HG02970 (cell line): ENCODE results near the gene TMEM256.

Experiments
- ATAC-seq: cut with Tn5 transposase; IDR thresholded peaks from one replicate; pipeline ENCODE4 v1.9.1; 2021; ENCODE audit warnings: mild to moderate bottlenecking, moderate library complexity, moderate number of reproducible peaks; ENCODE audit not compliant: unreplicated experiment, low FRiP score

Gene TMEM256

GRCh38 chr17:7403977-7404736, at the start of gene TMEM256:
Gene TMEM256, minus strand, starts transcription at chr17:7404097. Its CDS starts 13 bp downstream, at chr17:7404084.
- peak; percentile 87 for ATAC-seq

DNA sequence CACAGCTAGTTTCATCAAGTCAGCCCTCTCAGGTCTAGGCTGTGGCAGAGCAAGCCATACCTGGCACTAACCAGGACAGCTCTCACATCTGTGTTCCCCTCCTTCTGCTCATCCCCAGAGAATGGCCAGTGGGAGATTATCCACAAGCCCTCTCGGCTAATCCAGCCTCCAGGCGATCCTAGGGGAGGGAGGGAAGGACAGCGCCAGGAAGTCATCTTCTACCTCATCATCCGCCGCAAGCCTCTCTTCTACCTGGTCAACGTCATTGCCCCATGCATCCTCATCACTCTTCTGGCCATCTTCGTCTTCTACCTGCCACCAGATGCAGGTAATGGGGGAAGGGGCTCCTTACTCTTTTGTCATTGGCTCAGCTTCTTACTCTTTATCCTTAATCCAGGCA, 44.6 kb upstream of the TMEM256 start:
- no peak for ATAC-seq

DNA sequence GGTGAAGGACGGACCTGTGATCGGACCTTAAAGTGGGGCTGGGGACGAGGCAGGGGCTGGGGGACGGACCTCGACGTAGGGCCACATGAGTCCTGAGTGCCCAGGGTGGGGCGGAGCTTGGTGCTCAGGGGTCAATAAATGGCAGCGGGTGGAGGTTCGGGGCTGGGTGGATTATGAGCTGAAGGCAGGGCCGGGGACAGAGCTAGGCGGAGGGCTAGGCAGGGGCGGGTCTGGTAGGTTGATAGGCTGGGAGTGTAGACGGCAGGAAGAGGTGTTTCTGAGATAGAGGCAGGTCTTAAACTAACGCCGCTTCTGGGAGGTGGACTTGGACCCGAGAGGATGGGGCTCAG, 41.7 kb upstream of the TMEM256 start:
- no peak for ATAC-seq

DNA sequence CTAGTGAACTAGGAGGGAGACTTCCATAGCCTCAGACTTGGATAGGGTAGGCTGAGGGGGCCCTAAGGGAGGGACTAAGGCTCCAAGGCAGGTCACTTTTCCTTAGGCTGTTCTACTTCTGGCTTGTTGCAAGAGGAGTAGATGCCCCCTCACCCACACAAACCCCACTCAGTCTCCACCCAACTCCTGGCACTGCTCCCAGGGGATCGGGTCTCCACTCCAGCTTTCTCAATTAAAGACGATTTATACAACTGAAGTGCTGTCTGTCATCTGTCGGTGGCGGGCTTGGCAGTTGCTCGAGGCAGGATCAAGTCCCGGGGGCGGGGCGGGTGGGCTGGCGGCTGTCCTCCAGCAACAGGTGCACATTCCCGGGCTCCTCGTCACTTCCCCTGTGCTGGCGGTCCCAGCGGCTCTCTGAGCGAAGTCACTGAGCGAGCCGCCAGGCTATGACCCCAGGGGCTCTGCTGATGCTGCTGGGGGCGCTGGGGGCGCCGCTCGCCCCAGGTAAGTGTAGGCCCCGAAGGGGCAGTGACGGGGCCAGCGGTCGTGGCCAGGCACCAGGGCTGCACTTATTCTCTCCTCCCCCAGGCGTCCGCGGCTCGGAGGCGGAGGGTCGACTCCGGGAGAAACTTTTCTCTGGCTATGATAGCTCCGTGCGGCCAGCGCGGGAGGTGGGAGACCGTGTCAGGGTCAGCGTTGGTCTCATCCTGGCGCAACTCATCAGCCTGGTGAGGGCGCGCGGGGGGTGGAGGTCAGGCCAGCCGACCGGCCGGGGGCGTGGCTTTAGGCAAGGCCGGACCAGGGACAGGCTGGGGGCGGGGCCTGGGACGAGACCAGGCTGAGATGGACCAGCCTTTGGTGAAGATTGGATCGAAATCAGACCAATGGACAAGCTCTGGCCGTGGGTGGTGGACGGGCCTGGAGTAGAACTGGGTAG, 41.1 kb upstream of the TMEM256 start, which contains the start of gene CHRNB1:
Gene CHRNB1, plus strand, starts transcription at position 380 of the 937 bp plus-strand sequence. Its CDS starts 67 bp downstream, at position 447.
- no peak for ATAC-seq

DNA sequence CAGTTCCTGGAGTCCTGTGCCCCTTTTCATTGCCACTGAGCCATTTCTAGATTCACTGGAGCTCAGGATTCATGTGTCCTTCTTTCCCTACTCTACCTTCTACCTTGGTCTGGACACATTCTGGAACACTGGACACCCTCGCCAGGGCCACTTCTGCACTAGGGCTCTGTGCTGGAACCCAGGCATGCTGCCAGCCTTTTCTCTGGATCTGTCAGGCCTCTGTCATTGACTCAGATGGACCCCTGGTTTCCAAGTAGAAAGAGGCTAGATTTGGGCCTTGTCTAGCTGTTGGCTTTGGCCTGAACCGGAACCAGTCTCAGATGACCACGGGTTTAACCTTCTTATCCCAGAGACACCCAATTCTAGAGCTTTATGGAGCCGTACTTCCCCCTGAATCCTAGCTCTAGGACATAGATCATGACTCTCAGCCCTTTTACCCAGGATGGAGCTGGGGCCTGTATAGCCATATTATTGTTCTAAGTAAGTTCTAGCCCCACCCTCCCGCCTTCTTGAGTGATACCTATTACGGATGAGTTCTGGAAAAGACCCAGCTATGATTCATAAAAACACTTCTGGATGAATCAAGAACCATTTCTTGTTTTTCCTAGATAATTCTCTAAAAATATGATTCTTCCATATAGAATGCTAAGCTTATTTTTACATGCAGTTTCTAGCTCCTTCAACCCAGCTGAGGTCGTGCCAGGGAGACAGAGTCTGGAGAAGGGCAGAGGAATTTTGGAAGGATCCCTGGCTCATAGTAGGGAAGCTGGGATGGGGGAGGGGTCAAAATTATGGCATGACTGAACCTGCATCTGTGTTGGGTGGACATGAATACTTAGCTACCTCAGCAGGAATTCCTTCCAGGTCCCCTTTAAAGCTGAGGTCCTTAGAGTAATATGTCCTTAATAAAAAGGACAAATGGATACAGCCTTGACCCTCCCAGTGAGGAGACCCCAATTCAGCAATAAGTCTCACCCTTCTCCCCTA, 39.9 kb upstream of the TMEM256 start:
- ATAC-seq: no peak

GRCh38 chr17:7442142-7442541, 38.2 kb upstream of the TMEM256 start:
- no peak for ATAC-seq

DNA sequence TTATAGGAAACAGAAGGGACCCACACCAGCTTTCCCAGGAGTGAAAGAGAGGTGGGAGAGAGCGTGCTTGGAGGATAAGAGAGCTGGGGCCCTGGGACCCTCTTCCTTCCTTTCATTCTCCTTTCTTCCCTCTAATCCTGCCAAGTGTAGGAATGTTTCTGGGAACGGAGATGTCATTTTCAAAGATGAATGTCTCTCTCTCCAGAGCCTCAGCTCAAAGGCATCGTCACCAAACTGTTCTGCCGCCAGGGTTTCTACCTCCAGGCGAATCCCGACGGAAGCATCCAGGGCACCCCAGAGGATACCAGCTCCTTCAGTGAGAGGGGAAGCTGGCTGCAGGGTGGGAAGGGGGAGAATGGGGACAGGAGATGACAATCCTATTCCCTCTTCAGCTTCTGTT, 37.4 kb upstream of the TMEM256 start:
- ATAC-seq: no peak

- ATAC-seq: no peak
These were observed 36.9 kb upstream of the TMEM256 start for GRCh38 chr17:7440834-7441195.

DNA sequence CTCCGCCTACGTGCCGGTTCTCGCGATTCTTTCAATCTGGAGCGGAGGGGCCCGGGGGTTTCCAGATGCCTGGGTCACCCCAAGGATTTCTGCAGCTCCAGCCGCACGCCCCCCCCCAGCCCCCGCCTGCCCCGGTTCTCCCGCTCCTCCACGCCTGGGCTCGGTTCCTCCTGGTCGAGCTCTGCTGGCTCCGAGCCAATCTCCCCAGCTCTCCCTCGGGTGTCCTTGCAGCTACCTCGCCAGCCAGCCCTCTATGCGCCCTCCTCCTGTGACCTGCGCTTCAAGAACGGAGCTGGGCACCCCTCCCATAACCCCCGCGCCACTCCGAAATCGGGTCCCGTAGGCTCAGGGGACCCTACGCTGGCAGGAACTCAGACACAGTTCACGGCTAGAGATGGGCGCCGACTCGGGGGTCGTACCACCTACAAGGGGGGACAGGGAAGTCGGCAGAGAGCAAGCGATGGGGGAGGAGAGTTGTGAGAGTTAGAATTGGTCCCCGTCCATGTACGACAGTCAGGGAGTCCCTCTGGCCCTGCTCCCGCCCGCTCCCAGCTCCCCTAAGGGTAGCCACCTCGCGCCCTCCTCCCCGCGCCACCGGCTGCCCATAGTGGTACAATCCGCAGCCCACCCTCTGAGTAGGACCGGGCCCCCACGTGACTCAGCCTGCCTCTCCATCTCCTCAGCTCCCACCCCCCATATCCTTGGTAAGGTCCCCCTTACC, 36.4 kb upstream of the TMEM256 start:
- no peak for ATAC-seq

GRCh38 chr17:7439462-7440112, 35.7 kb upstream of the TMEM256 start, which contains the start of gene FGF11:
Gene FGF11, plus strand, starts transcription at chr17:7439512. Its CDS starts 109 bp downstream, at chr17:7439621.
- no peak for ATAC-seq

DNA sequence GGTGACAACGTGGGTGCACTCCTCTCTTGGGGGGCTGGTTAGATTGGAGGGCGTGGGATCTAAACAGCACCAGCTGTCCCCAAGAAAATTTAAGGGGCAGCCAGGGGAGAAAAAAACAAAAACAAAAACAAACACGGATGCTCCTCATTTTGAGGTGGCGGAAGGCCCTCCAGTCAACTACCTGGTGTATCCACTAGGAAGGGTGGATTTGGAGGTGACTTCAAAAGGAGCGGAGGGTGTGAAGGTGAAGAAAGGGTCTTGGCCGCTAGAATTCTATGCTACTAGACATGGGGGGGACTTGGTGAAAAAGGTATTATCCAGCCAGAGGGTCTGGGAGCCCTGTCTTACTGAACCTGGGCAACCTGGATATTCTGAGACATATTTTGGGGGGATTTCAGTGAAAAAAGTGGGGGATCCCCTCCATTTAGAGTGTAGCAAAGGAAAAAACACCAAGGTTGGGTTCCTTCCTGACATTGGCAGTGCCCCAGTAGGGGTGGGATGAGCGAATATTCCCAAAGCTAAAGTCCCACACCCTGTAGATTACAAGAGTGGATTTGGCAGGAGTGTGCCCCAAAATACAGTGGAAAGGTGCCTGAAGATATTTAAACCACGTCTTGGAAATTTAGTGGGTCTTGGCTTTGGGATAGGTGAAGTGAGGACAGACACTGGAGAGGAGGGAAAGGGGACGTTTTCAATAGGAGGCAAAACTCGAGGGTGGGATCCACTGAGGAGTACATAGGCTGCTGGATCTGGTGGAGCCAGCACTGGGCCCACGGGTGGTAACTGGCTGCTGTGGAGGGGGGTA, 35.0 kb upstream of the TMEM256 start:
- ATAC-seq: no peak

- ATAC-seq: no peak
These were observed 34.2 kb upstream of the TMEM256 start for GRCh38 chr17:7437950-7438614.

GRCh38 chr17:7437369-7437863, 33.5 kb upstream of the TMEM256 start:
- no peak for ATAC-seq

GRCh38 chr17:7436556-7437368, 32.9 kb upstream of the TMEM256 start:
- no peak for ATAC-seq

DNA sequence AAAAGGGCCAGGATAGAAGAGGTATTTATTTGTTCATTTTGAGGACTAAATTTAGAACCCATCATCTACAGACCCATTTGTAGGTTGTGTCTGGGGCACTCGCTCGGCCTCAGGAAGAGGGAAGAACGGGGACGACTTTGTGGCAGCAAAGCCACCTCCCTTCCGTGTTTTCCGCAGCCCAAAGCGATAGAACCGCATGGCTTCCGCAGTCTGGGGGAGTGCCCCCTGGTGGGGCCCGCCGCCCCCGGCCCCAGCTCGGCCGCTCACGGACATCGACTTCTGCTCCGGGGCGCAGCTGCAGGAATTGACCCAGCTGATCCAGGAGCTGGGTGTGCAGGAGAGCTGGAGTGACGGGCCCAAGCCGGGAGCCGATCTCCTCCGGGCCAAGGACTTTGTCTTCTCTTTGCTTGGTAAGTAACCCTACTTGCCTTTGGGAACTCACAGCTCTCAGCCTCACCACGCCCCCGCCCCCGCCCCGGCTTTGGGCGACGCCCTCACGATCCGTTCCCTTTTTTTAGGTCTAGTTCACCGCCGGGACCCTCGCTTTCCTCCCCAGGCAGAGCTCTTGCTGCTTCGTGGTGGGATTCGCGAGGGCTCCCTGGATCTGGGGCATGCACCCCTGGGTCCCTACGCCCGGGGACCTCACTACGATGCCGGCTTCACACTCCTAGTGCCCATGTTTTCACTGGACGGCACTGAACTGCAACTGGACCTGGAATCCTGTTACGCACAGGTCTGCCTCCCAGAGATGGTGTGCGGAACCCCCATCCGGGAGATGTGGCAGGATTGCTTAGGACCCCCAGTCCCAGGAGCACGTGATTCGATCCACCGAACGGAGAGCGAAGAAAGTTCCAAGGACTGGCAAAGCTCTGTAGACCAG, 32.0 kb upstream of the TMEM256 start:
- ATAC-seq: peak; percentile 19

DNA sequence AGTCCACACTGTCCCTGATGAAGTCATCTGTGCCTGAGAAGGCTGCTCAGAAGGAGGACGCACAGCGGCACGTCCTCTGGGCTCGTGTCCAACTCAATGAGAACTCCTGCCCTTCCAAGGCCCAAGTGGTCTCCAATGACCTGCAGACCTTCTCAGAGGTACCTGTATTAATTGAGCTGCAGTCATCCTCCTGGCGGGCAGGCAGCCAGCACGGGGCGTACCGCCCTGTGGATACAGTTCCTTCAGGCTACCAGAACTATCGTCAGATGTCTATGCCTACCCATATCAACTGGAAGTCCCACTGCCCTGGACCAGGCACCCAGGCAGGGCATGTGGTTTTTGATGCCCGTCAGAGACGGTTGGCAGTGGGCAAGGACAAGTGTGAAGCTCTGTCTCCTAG, 28.4 kb upstream of the TMEM256 start:
- ATAC-seq: no peak
